Uterus (tissue), 2 donors: ENCODE results near the gene PICALM.

Experiments used
- POLR2A ChIP-seq, 2 donors: fragments of 450-650 bp; IDR thresholded peaks; one replicate each; pipeline ENCODE4 v1.6.1; 2016; ENCODE audit warnings: antibody characterized with exemption in 2 of 2, mild to moderate bottlenecking in 1 of 2, moderate library complexity in 1 of 2
- TF ChIP-seq, protein P1 (sequence below), 4 experiments: fragments of 200-600 bp in 2 of 4; fragments of 450-650 bp in 2 of 4; sonication (generic) in 2 of 4; IDR thresholded peaks; one replicate each; pipeline ENCODE4 v1.5.1; 2016 to 2019; ENCODE audit warnings: antibody characterized with exemption in 4 of 4, mild to moderate bottlenecking in 2 of 4, moderate library complexity in 1 of 4

DNA sequence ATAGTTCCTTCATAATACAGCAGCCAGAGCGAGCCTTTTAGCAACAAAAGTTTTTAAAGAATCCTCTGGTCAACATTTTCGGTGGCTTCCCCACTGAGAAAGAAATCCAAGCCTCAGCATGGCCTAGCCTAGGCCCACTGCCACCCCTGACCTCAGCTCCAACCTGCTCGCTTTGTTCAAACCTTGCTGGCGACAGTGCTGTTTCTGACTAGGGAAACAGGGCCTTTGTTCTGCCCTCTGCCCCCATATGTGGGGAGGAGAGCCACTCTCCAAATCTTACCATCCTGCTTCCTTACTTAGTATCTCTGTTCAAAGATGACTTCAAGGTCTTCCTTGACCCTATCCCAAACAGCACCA, 117.9 kb downstream of the PICALM start:
- TF ChIP-seq, protein P1, sequence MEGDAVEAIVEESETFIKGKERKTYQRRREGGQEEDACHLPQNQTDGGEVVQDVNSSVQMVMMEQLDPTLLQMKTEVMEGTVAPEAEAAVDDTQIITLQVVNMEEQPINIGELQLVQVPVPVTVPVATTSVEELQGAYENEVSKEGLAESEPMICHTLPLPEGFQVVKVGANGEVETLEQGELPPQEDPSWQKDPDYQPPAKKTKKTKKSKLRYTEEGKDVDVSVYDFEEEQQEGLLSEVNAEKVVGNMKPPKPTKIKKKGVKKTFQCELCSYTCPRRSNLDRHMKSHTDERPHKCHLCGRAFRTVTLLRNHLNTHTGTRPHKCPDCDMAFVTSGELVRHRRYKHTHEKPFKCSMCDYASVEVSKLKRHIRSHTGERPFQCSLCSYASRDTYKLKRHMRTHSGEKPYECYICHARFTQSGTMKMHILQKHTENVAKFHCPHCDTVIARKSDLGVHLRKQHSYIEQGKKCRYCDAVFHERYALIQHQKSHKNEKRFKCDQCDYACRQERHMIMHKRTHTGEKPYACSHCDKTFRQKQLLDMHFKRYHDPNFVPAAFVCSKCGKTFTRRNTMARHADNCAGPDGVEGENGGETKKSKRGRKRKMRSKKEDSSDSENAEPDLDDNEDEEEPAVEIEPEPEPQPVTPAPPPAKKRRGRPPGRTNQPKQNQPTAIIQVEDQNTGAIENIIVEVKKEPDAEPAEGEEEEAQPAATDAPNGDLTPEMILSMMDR (IDR thresholded peaks at IDR 0.05): no peak
- TF ChIP-seq POLR2A (IDR thresholded peaks at IDR 0.05): no peak
